H1 (cell line): ENCODE results near the gene SPEF2. TPM values are rescaled to one million over a fixed set of nuclear protein-coding genes. Genes with fewer than 3 reads are reported as not detected.

Source experiments
- CTCF ChIA-PET: fragments of 300-600 bp; sonication (Branson Sonifier 250); formaldehyde crosslinking; loops from one replicate; lab custom pipeline; 2021; ENCODE audit not compliant: partially characterized antibody; lab: Charles Lee
- POLR2A ChIA-PET: fragments of 300-600 bp; sonication (Branson Sonifier 250); formaldehyde crosslinking; loops from one replicate; lab custom pipeline; 2021; ENCODE audit warnings: inconsistent platforms; ENCODE audit not compliant: partially characterized antibody; lab: Charles Lee
- DNase-seq, 2 experiments: peaks; one replicate each; pipeline versions ENCODE4 v3.0.0 to v3.0.0-alpha.2; 2010 to 2022; ENCODE audit warnings: low spot score in 2 of 2, low read depth in 1 of 2, mixed read lengths in 1 of 2
- FAIRE-seq: peaks from 2 replicates; lab custom pipeline; 2011; peaks lifted over from hg19 to GRCh38; lab: Jason Lieb, UNC
- H2AFZ ChIP-seq: 2 replicates; pipeline ENCODE4 v1.8.1; 2012; ENCODE audit warnings: low read length, inconsistent platforms
- H2AK5ac ChIP-seq: 2 replicates; pipeline ENCODE4 v1.6.1; 2013; ENCODE audit warnings: low read depth, low read length
- H2BK120ac ChIP-seq: replicated peaks from 2 replicates; pipeline ENCODE3; 2013; ENCODE audit warnings: low read depth, low read length, inconsistent platforms
- H2BK12ac ChIP-seq: 2 replicates; pipeline ENCODE4 v1.6.1; 2013; ENCODE audit warnings: low read depth, low read length
- H2BK15ac ChIP-seq: 2 replicates; pipeline ENCODE4 v1.6.1; 2013; ENCODE audit warnings: low read length
- H2BK20ac ChIP-seq: 2 replicates; pipeline ENCODE4 v1.6.1; 2013; ENCODE audit warnings: low read length
- H2BK5ac ChIP-seq: 2 replicates; pipeline ENCODE4 v1.6.1; 2013; ENCODE audit warnings: low read depth, low read length
- H3K14ac ChIP-seq: 2 replicates; pipeline ENCODE4 v1.6.1; 2013; ENCODE audit warnings: inconsistent platforms; ENCODE audit not compliant: insufficient read length
- H3K18ac ChIP-seq: 2 replicates; pipeline ENCODE4 v1.6.1; 2013; ENCODE audit warnings: low read length; ENCODE audit errors: extremely low read depth
- H3K23ac ChIP-seq: 2 replicates; pipeline ENCODE4 v1.6.1; 2013; ENCODE audit warnings: inconsistent platforms; ENCODE audit not compliant: insufficient read length
- H3K23me2 ChIP-seq: 2 replicates; pipeline ENCODE4 v1.6.1; 2013; ENCODE audit warnings: low read depth, low read length
- H3K27ac ChIP-seq: 2 replicates; pipeline ENCODE4 v1.6.1; 2011; ENCODE audit warnings: low read depth, low read length, inconsistent platforms
- H3K27me3 ChIP-seq, 4 experiments: replicated peaks in 1 of 4; 1 replicate in 1 of 4; 2 replicates in 3 of 4; pipeline versions ENCODE4 v1.6.1 to v1.8.1; 2011 to 2013; ENCODE audit warnings: low read length in 3 of 4, mild to moderate bottlenecking in 3 of 4, inconsistent platforms in 2 of 4, mixed read lengths in 2 of 4, moderate library complexity in 1 of 4; ENCODE audit not compliant: control insufficient read depth in 3 of 4, insufficient read depth in 3 of 4; ENCODE audit errors: extremely low read depth in 1 of 4
- H3K36me3 ChIP-seq, 4 experiments: 2 replicates each; pipeline versions ENCODE4 v1.6.1 to v1.8.1; 2011 to 2013; ENCODE audit warnings: mild to moderate bottlenecking in 4 of 4, low read length in 3 of 4, moderate library complexity in 2 of 4, control low read depth in 1 of 4, inconsistent platforms in 1 of 4; ENCODE audit not compliant: insufficient read depth in 4 of 4, control insufficient read depth in 2 of 4
- H3K4ac ChIP-seq: replicated peaks from 2 replicates; pipeline ENCODE3; 2013; ENCODE audit warnings: low read length, low read depth, mixed read lengths, inconsistent platforms; ENCODE audit not compliant: insufficient read length
- H3K4me1 ChIP-seq, 4 experiments: replicated peaks in 1 of 4; 1 replicate in 1 of 4; 2 replicates in 3 of 4; pipeline versions ENCODE4 v1.6.1 to v1.8.1; 2011 to 2013; ENCODE audit warnings: low read length in 3 of 4, inconsistent platforms in 2 of 4, mixed read lengths in 1 of 4; ENCODE audit not compliant: insufficient read depth in 4 of 4, control insufficient read depth in 3 of 4
- H3K4me2 ChIP-seq, 2 experiments: 2 replicates each; pipeline versions ENCODE4 v1.6.1 to v1.8.1; 2011 to 2013; ENCODE audit warnings: low read depth in 2 of 2, low read length in 2 of 2, control low read depth in 1 of 2, inconsistent platforms in 1 of 2, mild to moderate bottlenecking in 1 of 2; ENCODE audit not compliant: insufficient read depth in 1 of 2
- H3K4me3 ChIP-seq, 4 experiments: fragments of 200-600, 300-600 bp in 1 of 4; sonication (generic), shearing (Covaris generic), sonication (Bioruptor Twin) in 1 of 4; 2 replicates each; pipeline versions ENCODE4 v1.5.1 to v1.8.1; 2011 to 2016; ENCODE audit warnings: low read length in 4 of 4, low read depth in 3 of 4, control low read depth in 2 of 4, inconsistent platforms in 2 of 4, mild to moderate bottlenecking in 2 of 4, mixed read lengths in 1 of 4, moderate library complexity in 1 of 4; ENCODE audit not compliant: insufficient read depth in 2 of 4; ENCODE audit errors: extremely low read depth in 1 of 4
- H3K56ac ChIP-seq: replicated peaks from 2 replicates; pipeline ENCODE3; 2013; ENCODE audit warnings: low read depth, mild to moderate bottlenecking, mixed read lengths, low read length, inconsistent platforms; ENCODE audit not compliant: insufficient read length
- H3K79me1 ChIP-seq: 2 replicates; pipeline ENCODE4 v1.6.1; 2013; ENCODE audit warnings: low read depth, low read length, control low read depth
- H3K79me2 ChIP-seq, 2 experiments: 2 replicates each; pipeline versions ENCODE4 v1.6.1 to v1.8.1; 2012 to 2013; ENCODE audit warnings: low read length in 2 of 2, mild to moderate bottlenecking in 2 of 2, inconsistent platforms in 1 of 2; ENCODE audit not compliant: insufficient read depth in 2 of 2, control insufficient read depth in 1 of 2
- H3K9ac ChIP-seq, 4 experiments: replicated peaks in 1 of 4; 1 replicate in 1 of 4; 2 replicates in 3 of 4; pipeline versions ENCODE4 v1.6.1 to v1.8.1; 2011 to 2013; ENCODE audit warnings: low read depth in 3 of 4, low read length in 3 of 4, control low read depth in 2 of 4, mild to moderate bottlenecking in 2 of 4, moderate library complexity in 2 of 4, inconsistent platforms in 1 of 4; ENCODE audit errors: extremely low read depth in 1 of 4
- H3K9me3 ChIP-seq, 2 experiments: 2 replicates each; pipeline versions ENCODE4 v1.6.1 to v1.8.1; 2012 to 2013; ENCODE audit warnings: mild to moderate bottlenecking in 2 of 2, moderate library complexity in 2 of 2, control low read depth in 1 of 2, inconsistent platforms in 1 of 2, low read depth in 1 of 2, low read length in 1 of 2, mixed read lengths in 1 of 2; ENCODE audit not compliant: insufficient read depth in 2 of 2
- H4K20me1 ChIP-seq, 2 experiments: replicated peaks in 1 of 2; 2 replicates each; pipeline versions ENCODE3 to v1.8.1; 2011 to 2013; ENCODE audit warnings: inconsistent platforms in 2 of 2, low read length in 2 of 2, mild to moderate bottlenecking in 1 of 2; ENCODE audit not compliant: insufficient read depth in 2 of 2, control insufficient read depth in 1 of 2
- H4K5ac ChIP-seq: 2 replicates; pipeline ENCODE4 v1.6.1; 2013; ENCODE audit warnings: low read length, low read depth, mixed read lengths, inconsistent platforms; ENCODE audit not compliant: insufficient read length
- H4K8ac ChIP-seq: 2 replicates; pipeline ENCODE4 v1.8.0; 2013; ENCODE audit warnings: mild to moderate bottlenecking, moderate library complexity, low read length, inconsistent platforms; ENCODE audit not compliant: insufficient read depth; ENCODE audit errors: extremely low read depth
- H4K91ac ChIP-seq: replicated peaks from 2 replicates; pipeline ENCODE3; 2013; ENCODE audit warnings: low read length, mixed read lengths, inconsistent platforms; ENCODE audit not compliant: insufficient read length
- BACH1 ChIP-seq: IDR thresholded peaks from 2 replicates; pipeline ENCODE4 v1.6.1; 2012; ENCODE audit warnings: low read length, improper control_type of control experiment
- CBX5 ChIP-seq: fragments of 300-800, 300-1000 bp; sonication (generic); IDR thresholded peaks from 2 replicates; pipeline ENCODE4 v1.7.1; 2016; ENCODE audit warnings: antibody characterized with exemption, low read length, low read depth
- CTCF ChIP-seq, 3 experiments: IDR thresholded peaks; 1 replicate in 2 of 3; 2 replicates in 1 of 3; pipeline versions ENCODE4 v1.5.1 to v1.6.1; 2011; ENCODE audit warnings: low read length in 3 of 3, mild to moderate bottlenecking in 3 of 3, inconsistent platforms in 2 of 3, low read depth in 1 of 3, moderate library complexity in 1 of 3; ENCODE audit not compliant: insufficient read depth in 1 of 3; ENCODE audit errors: control extremely low read depth in 1 of 3
- GTF2F1 ChIP-seq: IDR thresholded peaks from 2 replicates; pipeline ENCODE4 v1.6.1; 2012; ENCODE audit warnings: low read depth, low read length, improper control_type of control experiment, borderline replicate concordance
- NRF1 ChIP-seq: IDR thresholded peaks from 2 replicates; pipeline ENCODE4 v1.6.1; 2011; ENCODE audit warnings: mild to moderate bottlenecking, low read depth, low read length, improper control_type of control experiment
- POLR2AphosphoS5 ChIP-seq: IDR thresholded peaks from 2 replicates; pipeline ENCODE4 v1.6.1; 2011; ENCODE audit warnings: low read depth, low read length
- RAD21 ChIP-seq, 2 experiments: IDR thresholded peaks in 1 of 2; conservative IDR thresholded peaks in 1 of 2; 2 replicates each; pipeline ENCODE4 v1.6.1; 2011; ENCODE audit warnings: low read depth in 2 of 2, low read length in 2 of 2, improper control_type of control experiment in 1 of 2, inconsistent platforms in 1 of 2, mild to moderate bottlenecking in 1 of 2, moderate library complexity in 1 of 2
- SIX5 ChIP-seq: IDR thresholded peaks from 2 replicates; pipeline ENCODE4 v1.6.1; 2011; ENCODE audit warnings: mild to moderate bottlenecking, low read depth, low read length
- SP4 ChIP-seq: IDR thresholded peaks from 2 replicates; pipeline ENCODE4 v1.6.1; 2012; ENCODE audit warnings: low read length, inconsistent platforms
- TCF12 ChIP-seq: IDR thresholded peaks from 2 replicates; pipeline ENCODE4 v1.6.1; 2011; ENCODE audit warnings: low read depth, mild to moderate bottlenecking, low read length
- ZNF274 ChIP-seq: IDR thresholded peaks from 2 replicates; pipeline ENCODE4 v1.7.0; 2012; ENCODE audit warnings: low read length, borderline replicate concordance; ENCODE audit errors: extremely low read depth
- WGBS, 2 experiments: shearing (Covaris generic) in 1 of 2; methylation state at CpG; one replicate each; pipeline versions ENCODE4 v1.1.6 to v1.1.7; 2013 to 2015; ENCODE audit warnings: low lambda C conversion rate in 2 of 2, mixed read lengths in 2 of 2, inconsistent platforms in 1 of 2, low coverage in 1 of 2, missing lambda C conversion rate in 1 of 2; ENCODE audit not compliant: insufficient replicate concordance in 2 of 2, insufficient coverage in 1 of 2, insufficient read length in 1 of 2; ENCODE audit errors: extremely low coverage in 1 of 2, missing lambda C conversion rate in 1 of 2; 5-methylcytosine and 5-hydroxymethylcytosine counted together
- polyA plus RNA-seq, 7 experiments: library from polyadenylated mRNA; depleted of rRNA in 3 of 7; stranded (reverse) in 5 of 7; unstranded in 2 of 7; fragments of >200 nt in 5 of 7; fragments of 200-250 nt in 2 of 7; gene quantifications; 1 replicate in 5 of 7; 2 replicates in 1 of 7; 4 replicates in 1 of 7; pipeline versions ENCODE4 v1.2.1 to v1.2.3, GENCODE V29; 2011 to 2013; ENCODE audit warnings: missing spikeins in 2 of 7, mixed read lengths in 2 of 7
- total RNA-seq: library from RNA; stranded (reverse); fragmentation: NEBNext Ultra II Directional; extraction: Animal tissue kit (Norgen Biotek cat#: 25700); gene quantifications from 2 replicates; pipeline ENCODE4 v1.2.1, GENCODE V29; 2021

SPEF2 gene
- total and polyA plus RNA-seq, 2 of the 8 experiments (the other 6 are each of a cell fraction or from before 2014, with no cell fraction given), result 0.14 to 0.73 TPM

- Histone ChIP-seq H3K27me3 (no peaks in the 10 kb centered on the region), H4K8ac (no peak overlapping the region), H3K9me3 (no peaks in the 10 kb centered on the region), H4K20me1 (no peaks in the 10 kb centered on the region), H2BK5ac (no peak overlapping the region), H2AFZ (no peak overlapping the region), H3K4me1 (no peaks in the 10 kb centered on the region), H3K4ac (no peak overlapping the region), H4K91ac (no peak overlapping the region), H2AK5ac (no peak overlapping the region), H3K79me2 (no peaks in the 10 kb centered on the region), H3K23ac (no peak overlapping the region), H3K9ac (no peak overlapping the region), H2BK120ac (no peak overlapping the region), H3K4me2 (no peak overlapping the region), H3K27ac (no peak overlapping the region), H3K18ac (no peak overlapping the region), H3K79me1 (no peaks in the 10 kb centered on the region), H2BK20ac (no peak overlapping the region), H2BK12ac (no peak overlapping the region), H3K14ac (no peak overlapping the region), H4K5ac (no peak overlapping the region), H3K36me3 (no peaks in the 10 kb centered on the region; a peak in 1 of 8 replicates), H2BK15ac (no peak overlapping the region), H3K4me3 (no peak overlapping the region), H3K23me2 (no peaks in the 10 kb centered on the region), H3K56ac (no peak overlapping the region)
- no peak for TF ChIP-seq CBX5
- TF ChIP-seq GTF2F1, result no peak
- no peak for TF ChIP-seq NRF1
- no peak for TF ChIP-seq ZNF274
- no peak for TF ChIP-seq BACH1
- no peak for TF ChIP-seq SP4
- no peak for TF ChIP-seq RAD21 (IDR thresholded peaks at IDR 0.05 in 1 of 2, conservative IDR thresholded peaks at IDR 0.05 in 1 of 2; ENCODE audit: low read depth in 2 of 2, low read length in 2 of 2)
- no peak for TF ChIP-seq SIX5
- no peak for TF ChIP-seq POLR2AphosphoS5
- TF ChIP-seq TCF12, result no peak
- no peak for TF ChIP-seq CTCF (IDR thresholded peaks at IDR 0.05; ENCODE audit: control extremely low read depth in 1 of 3, insufficient read depth in 1 of 3, low read depth in 1 of 3, low read length in 3 of 3)
- FAIRE-seq, result no peak
- CTCF ChIA-PET, result interaction anchor here (1.2 to 1.4 kb wide), 2 partner anchors 38 to 40 kb away, joined by 3 to 4 read pairs; no protein-coding TSS in a partner anchor
- no peak for DNase-seq
- POLR2A ChIA-PET, result no interaction called here
- WGBS, 2 experiments, result 78 to 100% methylated on average over 2 to 4 of the region's 4 CpGs
Observed at GRCh38 chr5:35816881-35817521, 199.3 kb downstream of the SPEF2 start.
